Loucy (cell line): ENCODE measurements around the gene C13orf46.

ENCODE experiments used
- EZH2phosphoT487 ChIP-seq: fragments of 200-600 bp; IDR thresholded peaks from 2 replicates; pipeline ENCODE4 v1.6.1; 2018; ENCODE audit warnings: antibody characterized with exemption, mild to moderate bottlenecking, moderate library complexity, borderline replicate concordance
- TF ChIP-seq, protein P1 (sequence below): fragments of 200-600 bp; sonication (generic); conservative IDR thresholded peaks from 2 replicates; pipeline ENCODE4 v1.5.1; 2014; ENCODE audit warnings: mild to moderate bottlenecking, antibody characterized with exemption, low read length

DNA sequence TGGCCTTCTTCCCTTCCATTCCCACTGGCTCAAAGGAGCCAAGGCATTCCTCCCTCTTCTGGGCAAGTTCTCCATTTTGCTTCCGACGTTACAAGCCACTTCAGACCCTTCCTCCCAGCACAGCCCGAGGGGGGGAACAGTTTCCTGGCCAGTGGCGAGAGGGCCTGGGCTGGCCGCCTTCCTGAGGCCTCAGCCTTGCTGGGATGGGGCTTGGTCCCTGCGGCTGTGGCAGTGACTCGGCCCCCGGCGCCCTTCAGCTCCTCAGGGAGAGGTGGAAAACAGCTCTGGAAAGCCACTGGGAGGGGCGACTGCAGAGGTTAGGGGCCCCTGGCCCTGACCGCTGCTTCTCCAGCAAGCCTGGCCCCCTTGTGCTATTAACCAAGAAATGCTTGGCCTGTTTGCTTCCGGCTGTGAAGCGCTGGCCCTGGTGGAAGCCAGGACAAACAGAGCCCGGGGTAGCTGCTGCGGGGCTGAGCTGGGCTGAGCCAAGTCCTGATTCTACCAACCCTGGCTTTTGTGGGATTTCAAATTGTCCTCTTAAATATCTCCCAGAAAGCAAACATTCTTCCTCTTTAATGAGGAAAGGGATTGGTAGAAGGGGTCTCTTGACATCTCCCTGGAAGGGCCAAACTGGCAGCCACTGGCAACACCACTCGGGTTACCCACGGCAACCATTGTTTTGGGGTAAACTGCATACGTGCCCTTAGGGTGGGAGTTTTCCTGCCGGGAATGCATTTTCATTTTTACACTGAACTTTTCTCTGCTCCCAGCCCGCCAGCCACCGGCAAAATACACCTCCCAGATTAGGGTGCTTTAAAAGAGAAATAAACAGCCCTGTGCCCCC lies 38.7 kb downstream of the C13orf46 start:
- TF ChIP-seq, protein P1, sequence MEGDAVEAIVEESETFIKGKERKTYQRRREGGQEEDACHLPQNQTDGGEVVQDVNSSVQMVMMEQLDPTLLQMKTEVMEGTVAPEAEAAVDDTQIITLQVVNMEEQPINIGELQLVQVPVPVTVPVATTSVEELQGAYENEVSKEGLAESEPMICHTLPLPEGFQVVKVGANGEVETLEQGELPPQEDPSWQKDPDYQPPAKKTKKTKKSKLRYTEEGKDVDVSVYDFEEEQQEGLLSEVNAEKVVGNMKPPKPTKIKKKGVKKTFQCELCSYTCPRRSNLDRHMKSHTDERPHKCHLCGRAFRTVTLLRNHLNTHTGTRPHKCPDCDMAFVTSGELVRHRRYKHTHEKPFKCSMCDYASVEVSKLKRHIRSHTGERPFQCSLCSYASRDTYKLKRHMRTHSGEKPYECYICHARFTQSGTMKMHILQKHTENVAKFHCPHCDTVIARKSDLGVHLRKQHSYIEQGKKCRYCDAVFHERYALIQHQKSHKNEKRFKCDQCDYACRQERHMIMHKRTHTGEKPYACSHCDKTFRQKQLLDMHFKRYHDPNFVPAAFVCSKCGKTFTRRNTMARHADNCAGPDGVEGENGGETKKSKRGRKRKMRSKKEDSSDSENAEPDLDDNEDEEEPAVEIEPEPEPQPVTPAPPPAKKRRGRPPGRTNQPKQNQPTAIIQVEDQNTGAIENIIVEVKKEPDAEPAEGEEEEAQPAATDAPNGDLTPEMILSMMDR, result no peak
- TF ChIP-seq EZH2phosphoT487, result no peak
